Suprapubic skin (tissue), 4 donors: Measurements from ENCODE around the gene OPHN1. TPM values are rescaled to one million over a fixed set of nuclear protein-coding genes. Genes with fewer than 3 reads are reported as not detected.
A peak's percentile ranks its signal among the peaks of the same experiment; 100 is the strongest.

Source experiments
- DNase-seq, 2 donors: peaks; one replicate each; pipeline ENCODE4 v3.0.0-alpha.2; 2019; ENCODE audit warnings: low spot score in 2 of 2
- H3K27ac ChIP-seq: fragments of 200-600 bp; sonication (generic); one replicate; pipeline ENCODE4 v1.5.1; 2019
- H3K27me3 ChIP-seq: fragments of 200-600 bp; sonication (generic); one replicate; pipeline ENCODE4 v1.5.1; 2019
- H3K36me3 ChIP-seq: fragments of 200-600 bp; sonication (generic); one replicate; pipeline ENCODE4 v1.5.1; 2019
- H3K4me1 ChIP-seq: fragments of 200-600 bp; sonication (generic); one replicate; pipeline ENCODE4 v1.5.1; 2019
- H3K4me3 ChIP-seq: fragments of 200-600 bp; sonication (generic); one replicate; pipeline ENCODE4 v1.5.1; 2019; ENCODE audit warnings: mild to moderate bottlenecking
- H3K9me3 ChIP-seq: fragments of 200-600 bp; sonication (generic); one replicate; pipeline ENCODE4 v1.5.1; 2019
- CTCF ChIP-seq, 2 donors: fragments of 200-600 bp in 1 of 2; fragments of 450-650 bp in 1 of 2; sonication (generic) in 1 of 2; IDR thresholded peaks; one replicate each; pipeline ENCODE4 v1.5.1; 2016 to 2019; ENCODE audit warnings: antibody characterized with exemption in 2 of 2, mild to moderate bottlenecking in 1 of 2, moderate library complexity in 1 of 2
- EP300 ChIP-seq: sonication (generic); formaldehyde crosslinking; IDR thresholded peaks from one replicate; pipeline ENCODE4 v1.6.1; 2017; ENCODE audit warnings: antibody characterized with exemption
- POLR2A ChIP-seq, 2 donors: fragments of 450-650 bp; IDR thresholded peaks; one replicate each; pipeline ENCODE4 v1.6.1; 2017; ENCODE audit warnings: antibody characterized with exemption in 2 of 2, mild to moderate bottlenecking in 2 of 2, moderate library complexity in 2 of 2
- POLR2AphosphoS5 ChIP-seq, 3 donors: sonication (generic); formaldehyde crosslinking; IDR thresholded peaks; one replicate each; pipeline ENCODE4 v1.6.1; 2017; ENCODE audit warnings: antibody characterized with exemption in 3 of 3
- WGBS: methylation state at CpG from one replicate; pipeline ENCODE4 v1.1.5; 2018; 5-methylcytosine and 5-hydroxymethylcytosine counted together
- total RNA-seq, 4 donors: library from RNA; depleted of rRNA; stranded (reverse); fragments of >200 nt; gene quantifications; one replicate each; pipeline ENCODE4 v1.1.0, GENCODE V29; 2016

OPHN1 gene
- total RNA-seq, 4 donors from 2014 or later = 4.5 to 16.0 (median 8.4) TPM

GRCh38 chrX:68199062-68199848, 234.0 kb downstream of the OPHN1 start:
- Histone ChIP-seq H3K9me3 (no peaks in the 10 kb centered on the region), H3K4me3 (no peak overlapping the region), H3K36me3 (peaks cover 6% of the 10 kb centered on the region), H3K27me3 (no peaks in the 10 kb centered on the region), H3K27ac (no peak overlapping the region), H3K4me1 (no peaks in the 10 kb centered on the region)
- 73% methylated on average over 4 of the region's 4 CpGs for WGBS
- TF ChIP-seq CTCF (IDR thresholded peaks at IDR 0.05) (no peak), POLR2A (IDR thresholded peaks at IDR 0.05) (no peak), POLR2AphosphoS5 (IDR thresholded peaks at IDR 0.05) (no peak), EP300 (no peak)
- no peak for DNase-seq

GRCh38 chrX:68196939-68197791, 236.1 kb downstream of the OPHN1 start:
- H3K4me3 ChIP-seq = no peak overlapping the region
- no peaks in the 10 kb centered on the region for H3K27me3 ChIP-seq
- H3K4me1 ChIP-seq = no peaks in the 10 kb centered on the region
- WGBS = 40% methylated on average over 5 of the region's 5 CpGs
- H3K27ac ChIP-seq = no peak overlapping the region
- peaks cover 6% of the 10 kb centered on the region for H3K36me3 ChIP-seq
- DNase-seq = no peak
- no peaks in the 10 kb centered on the region for H3K9me3 ChIP-seq
- TF ChIP-seq CTCF (IDR thresholded peaks at IDR 0.05) (peak; percentile 26 to 44), EP300 (no peak)

- DNase-seq = no peak
Observed at GRCh38 chrX:68195561-68195960, 237.7 kb downstream of the OPHN1 start.

GRCh38 chrX:68193786-68194185, 239.5 kb downstream of the OPHN1 start:
- 73% methylated on average over 2 of the region's 2 CpGs for WGBS
- H3K27ac ChIP-seq = no peak overlapping the region

More at GRCh38 chrX:68195561-68195960, 237.7 kb downstream of the OPHN1 start:
- H3K36me3 ChIP-seq = peaks cover 6% of the 10 kb centered on the region
- no peaks in the 10 kb centered on the region for H3K27me3 ChIP-seq
- no peak overlapping the region for H3K4me3 ChIP-seq
- no peak overlapping the region for H3K27ac ChIP-seq
- H3K4me1 ChIP-seq = no peaks in the 10 kb centered on the region
- no peaks in the 10 kb centered on the region for H3K9me3 ChIP-seq
- no peak for TF ChIP-seq CTCF (IDR thresholded peaks at IDR 0.05)
- TF ChIP-seq POLR2A (IDR thresholded peaks at IDR 0.05) = no peak
- no peak for TF ChIP-seq POLR2AphosphoS5 (IDR thresholded peaks at IDR 0.05)
- no peak for TF ChIP-seq EP300

More at GRCh38 chrX:68193786-68194185, 239.5 kb downstream of the OPHN1 start:
- DNase-seq = no peak
- Histone ChIP-seq H3K36me3 (peaks cover 6% of the 10 kb centered on the region), H3K27me3 (no peaks in the 10 kb centered on the region), H3K4me1 (no peaks in the 10 kb centered on the region), H3K9me3 (no peaks in the 10 kb centered on the region), H3K4me3 (no peak overlapping the region)
- TF ChIP-seq POLR2AphosphoS5 (IDR thresholded peaks at IDR 0.05) (no peak), CTCF (IDR thresholded peaks at IDR 0.05) (no peak), EP300 (no peak), POLR2A (IDR thresholded peaks at IDR 0.05) (no peak)
